Aorta (tissue), 5 donors: Measurements from ENCODE around the gene STX3. TPM values are rescaled to one million over a fixed set of nuclear protein-coding genes. Genes with fewer than 3 reads are reported as not detected.

Source experiments
- ATAC-seq: fragments of 200-7000 bp; cut with Tn5 transposase; one replicate; pipeline ENCODE4 v1.9.1; 2022; ENCODE audit warnings: moderate library complexity; ENCODE audit not compliant: low FRiP score
- DNase-seq, 2 donors: peaks; one replicate each; pipeline ENCODE4 v3.0.0-alpha.2; 2020
- H3K27ac ChIP-seq, 2 donors: one replicate each; pipeline ENCODE4 v1.5.1; 2013; ENCODE audit warnings: low read length in 2 of 2, mild to moderate bottlenecking in 2 of 2, moderate library complexity in 2 of 2, control low read depth in 1 of 2, inconsistent platforms in 1 of 2, low read depth in 1 of 2
- H3K27me3 ChIP-seq, 2 donors: one replicate each; pipeline ENCODE4 v1.6.1; 2013; ENCODE audit warnings: control low read depth in 1 of 2, low read length in 1 of 2, mild to moderate bottlenecking in 1 of 2, moderate library complexity in 1 of 2; ENCODE audit not compliant: insufficient read depth in 2 of 2, control insufficient read depth in 1 of 2
- H3K36me3 ChIP-seq, 2 donors: one replicate each; pipeline ENCODE4 v1.6.1; 2013; ENCODE audit warnings: control low read depth in 1 of 2, low read length in 1 of 2, mild to moderate bottlenecking in 1 of 2; ENCODE audit not compliant: insufficient read depth in 2 of 2, control insufficient read depth in 1 of 2
- H3K4me1 ChIP-seq, 2 donors: one replicate each; pipeline ENCODE4 v1.6.1; 2013; ENCODE audit warnings: low read length in 2 of 2, control low read depth in 1 of 2, mild to moderate bottlenecking in 1 of 2, moderate library complexity in 1 of 2; ENCODE audit not compliant: insufficient read depth in 2 of 2, control insufficient read depth in 1 of 2
- H3K4me3 ChIP-seq, 2 donors: one replicate each; pipeline ENCODE4 v1.5.1; 2013; ENCODE audit warnings: low read length in 2 of 2, control low read depth in 1 of 2, mild to moderate bottlenecking in 1 of 2
- H3K9me3 ChIP-seq: one replicate; pipeline ENCODE4 v1.6.1; 2013; ENCODE audit warnings: mild to moderate bottlenecking, low read length; ENCODE audit not compliant: control insufficient read depth
- WGBS, 2 donors: extraction: QIAGEN DNeasy Blood & Tissue Kit; methylation state at CpG; one replicate each; pipeline ENCODE4 v1.1.7; 2013; 5-methylcytosine and 5-hydroxymethylcytosine counted together
- intact Hi-C, 2 donors: fragments of 100-400 bp; cut with DNase I; formaldehyde crosslinking; loops; one replicate each; pipeline versions ENCODE4 v1.14.2 to v1.15.0; 2022
- polyA plus RNA-seq, 2 donors: library from polyadenylated mRNA; stranded (reverse); fragments of 200-250 nt; gene quantifications; one replicate each; pipeline ENCODE4 v1.2.3, GENCODE V29; 2013
- total RNA-seq, 2 donors: library from RNA; stranded (reverse); fragmentation: NEBNext Ultra II Directional; extraction: Animal tissue kit (Norgen Biotek cat#: 25700); gene quantifications; one replicate each; pipeline ENCODE4 v1.2.1, GENCODE V29; 2021
- donor health status: healthy with polysubstance abuse.
- donor health status: Bipolar disorder and iron deficiency.
- donor health status: DM: no; HTN: no; CAD: no.
- donor health status: DM: no; HTN: no; CAD: no.
- donor health status: DM: yes; HTN: yes; CAD: no.

STX3 gene
- total and polyA plus RNA-seq, 4 donors: 12.7 to 23.2 (median 21.7) TPM

- H3K4me1 ChIP-seq: no peaks in the 10 kb centered on the region
- H3K27ac ChIP-seq: no peak overlapping the region
- no peaks in the 10 kb centered on the region for H3K27me3 ChIP-seq
- no peaks in the 10 kb centered on the region for H3K9me3 ChIP-seq
- DNase-seq (no peak), ATAC-seq (no peak)
- peaks cover 11 to 12% of the 10 kb centered on the region in 2 donors for H3K36me3 ChIP-seq
- no peak overlapping the region for H3K4me3 ChIP-seq
- WGBS, 2 donors: 92 to 93% methylated on average over 4 of the region's 4 CpGs
- intact Hi-C loops: no loop called here
Measured at GRCh38 chr11:59791639-59792038, 36.5 kb downstream of the STX3 start.

- H3K27me3 ChIP-seq: no peaks in the 10 kb centered on the region
- H3K36me3 ChIP-seq: peaks cover 11 to 15% of the 10 kb centered on the region in 2 donors
- 76 to 86% methylated on average over 1 of the region's 1 CpG for WGBS, 2 donors
- intact Hi-C loops: no loop called here
- H3K9me3 ChIP-seq: no peaks in the 10 kb centered on the region
- no peak overlapping the region for H3K4me3 ChIP-seq
- no peak overlapping the region for H3K27ac ChIP-seq
- DNase-seq (no peak), ATAC-seq (no peak)
- H3K4me1 ChIP-seq: no peaks in the 10 kb centered on the region
Measured at GRCh38 chr11:59792507-59792906, 37.3 kb downstream of the STX3 start.

DNA sequence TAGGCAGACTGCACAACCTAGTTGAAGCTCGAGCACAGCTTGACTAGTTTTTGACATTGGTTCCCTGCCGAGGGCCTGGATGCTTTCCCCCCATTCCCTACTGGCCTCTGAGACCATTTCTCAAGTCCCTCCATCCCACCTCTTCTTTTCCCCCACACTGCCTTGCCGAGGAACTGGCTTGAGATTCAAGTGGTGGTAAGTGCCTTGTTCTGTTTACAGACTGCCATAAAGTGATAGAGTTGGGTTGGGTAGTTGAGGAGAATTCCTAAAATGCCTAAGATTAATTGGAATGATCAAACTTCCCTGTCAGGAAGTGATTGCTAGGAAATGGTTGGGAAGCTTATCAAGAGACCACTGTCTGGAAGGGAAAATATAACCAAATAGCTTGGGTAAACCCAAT is 39.2 kb downstream of the STX3 start:
- no peak for ATAC-seq
- Histone ChIP-seq H3K9me3 (no peaks in the 10 kb centered on the region), H3K36me3 (peaks cover 11 to 17% of the 10 kb centered on the region in 2 donors), H3K4me3 (no peak overlapping the region), H3K27me3 (no peaks in the 10 kb centered on the region), H3K27ac (no peak overlapping the region), H3K4me1 (no peaks in the 10 kb centered on the region)
- intact Hi-C loops: no loop called here
- 78 to 84% methylated on average over 3 of the region's 3 CpGs for WGBS, 2 donors
- DNase-seq: no peak

GRCh38 chr11:59800390-59801025 is 45.3 kb downstream of the STX3 start:
- no peak for ATAC-seq
- no peak overlapping the region for H3K4me3 ChIP-seq
- no peaks in the 10 kb centered on the region for H3K27me3 ChIP-seq
- H3K4me1 ChIP-seq: no peaks in the 10 kb centered on the region
- peaks cover 2 to 14% of the 10 kb centered on the region in 2 donors for H3K36me3 ChIP-seq
- no peak overlapping the region for H3K27ac ChIP-seq
- intact Hi-C loops: loop anchor here (10.0 kb wide), 2 partner anchors 136 to 266 kb away; partner anchors contain the start of gene PATL1 (in 1 of the 2)
- 88 to 91% methylated on average over 7 of the region's 7 CpGs for WGBS, 2 donors
- no peak for DNase-seq
- H3K9me3 ChIP-seq: no peaks in the 10 kb centered on the region

DNA sequence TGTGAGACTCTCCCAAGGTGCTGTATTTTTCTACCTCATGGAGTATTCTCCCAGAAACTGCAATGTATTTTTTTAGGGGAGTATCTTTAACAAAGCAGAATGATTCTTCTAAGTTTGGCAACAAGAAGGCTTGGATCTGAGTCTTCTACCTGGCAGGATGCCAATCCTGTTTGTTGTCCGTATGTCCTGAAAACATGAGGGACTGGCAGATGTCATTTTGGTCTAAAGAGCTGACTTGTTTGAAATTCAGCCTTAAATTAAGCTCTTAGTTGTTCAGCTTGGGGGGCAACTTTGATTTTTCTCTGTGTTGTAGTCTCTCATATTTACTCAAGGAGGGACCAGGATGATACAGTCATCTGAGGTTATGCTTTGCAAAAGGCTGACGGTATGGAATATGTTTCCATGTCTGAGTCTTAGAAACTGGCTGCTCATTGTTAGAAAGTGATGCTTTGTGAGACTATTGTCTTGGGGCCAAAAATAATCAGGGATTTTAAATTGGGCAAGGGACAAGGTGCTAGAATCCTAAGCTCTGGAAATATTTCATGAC is 46.1 kb downstream of the STX3 start:
- intact Hi-C loops: loop anchor here (10.0 kb wide), 2 partner anchors 136 to 266 kb away; partner anchors contain the start of gene PATL1 (in 1 of the 2)
- 38 to 47% methylated on average over 2 of the region's 2 CpGs for WGBS, 2 donors
- Histone ChIP-seq H3K4me3 (no peak overlapping the region), H3K36me3 (peaks cover 2 to 12% of the 10 kb centered on the region in 2 donors), H3K4me1 (no peaks in the 10 kb centered on the region), H3K27ac (no peak overlapping the region), H3K9me3 (no peaks in the 10 kb centered on the region), H3K27me3 (no peaks in the 10 kb centered on the region)
- ATAC-seq (no peak), DNase-seq (no peak)

GRCh38 chr11:59801981-59802638 is 46.9 kb downstream of the STX3 start:
- H3K27ac ChIP-seq: peak overlapping the region in 1 of 2 donors; percentile 17
- WGBS, 2 donors: 51% methylated on average over 5 of the region's 5 CpGs
- H3K4me1 ChIP-seq: no peaks in the 10 kb centered on the region
- ATAC-seq (peak; percentile 88), DNase-seq (peak in 1 of 2 donors; percentile 56)
- no peak overlapping the region for H3K4me3 ChIP-seq
- no peaks in the 10 kb centered on the region for H3K27me3 ChIP-seq
- intact Hi-C loops: loop anchor here (1.0 to 10.0 kb wide), 4 partner anchors 47 to 267 kb away; partner anchors contain the start of genes PATL1 (in 1 of the 2) and STX3 (in 1 of the 2)
- H3K36me3 ChIP-seq: peaks cover 4 to 8% of the 10 kb centered on the region in 2 donors
- H3K9me3 ChIP-seq: no peaks in the 10 kb centered on the region

GRCh38 chr11:59802639-59803176 is 47.5 kb downstream of the STX3 start:
- no peak for DNase-seq
- intact Hi-C loops: loop anchor here (1.0 to 10.0 kb wide), 4 partner anchors 48 to 268 kb away; partner anchors contain the start of genes PATL1 (in 1 of the 2) and STX3 (in 1 of the 2)
- H3K36me3 ChIP-seq: peaks cover 3 to 4% of the 10 kb centered on the region in 2 donors
- no peak overlapping the region for H3K4me3 ChIP-seq
- no peaks in the 10 kb centered on the region for H3K9me3 ChIP-seq
- ATAC-seq: peak; percentile 88
- no peaks in the 10 kb centered on the region for H3K27me3 ChIP-seq
- no peak overlapping the region for H3K27ac ChIP-seq
- no peaks in the 10 kb centered on the region for H3K4me1 ChIP-seq
- WGBS, 2 donors: 48 to 49% methylated on average over 4 of the region's 4 CpGs

GRCh38 chr11:59804061-59804460 is 48.9 kb downstream of the STX3 start:
- no peak for DNase-seq
- intact Hi-C loops: loop anchor here (10.0 kb wide), 2 partner anchors 139 to 269 kb away; partner anchors contain the start of gene PATL1 (in 1 of the 2)
- no peak overlapping the region for H3K4me3 ChIP-seq

More at GRCh38 chr11:59804061-59804460, 48.9 kb downstream of the STX3 start:
- peaks cover 3 to 4% of the 10 kb centered on the region in 2 donors for H3K36me3 ChIP-seq
- H3K27me3 ChIP-seq: no peaks in the 10 kb centered on the region
- no peaks in the 10 kb centered on the region for H3K4me1 ChIP-seq
- ATAC-seq: no peak
- H3K27ac ChIP-seq: no peak overlapping the region
- no peaks in the 10 kb centered on the region for H3K9me3 ChIP-seq
- 94 to 96% methylated on average over 2 of the region's 2 CpGs for WGBS, 2 donors
